Thoracic aorta (tissue), 2 donors: ENCODE data around the gene MTMR4. TPM values are rescaled to one million over a fixed set of nuclear protein-coding genes. Genes with fewer than 3 reads are reported as not detected.
A peak's percentile ranks its signal among the peaks of the same experiment; 100 is the strongest.

Source experiments
- ATAC-seq: fragments of 150-250 bp; one replicate; pipeline ENCODE4 v1.8.0; 2017; ENCODE audit warnings: low read depth; ENCODE audit not compliant: insufficient number of reproducible peaks, low FRiP score
- DNase-seq: peaks from one replicate; pipeline ENCODE4 v3.0.0-alpha.2; 2020; ENCODE audit warnings: low spot score
- H3K27ac ChIP-seq, 2 donors: fragments of 200-600 bp; sonication (generic); 1 replicate in 1 of 2; 2 replicates in 1 of 2; pipeline ENCODE4 v1.5.1; 2016; ENCODE audit warnings: mild to moderate bottlenecking in 2 of 2, moderate library complexity in 2 of 2
- H3K27me3 ChIP-seq: fragments of 200-600 bp; sonication (generic); replicated peaks from 2 replicates; pipeline ENCODE4 v1.6.0; 2016; ENCODE audit warnings: mild to moderate bottlenecking; ENCODE audit not compliant: insufficient read depth
- H3K36me3 ChIP-seq: fragments of 200-600 bp; sonication (generic); one replicate; pipeline ENCODE4 v1.5.1; 2016
- H3K4me1 ChIP-seq, 2 donors: fragments of 200-600 bp; sonication (generic); 1 replicate in 1 of 2; 2 replicates in 1 of 2; pipeline versions ENCODE4 v1.5.1 to v1.6.0; 2016; ENCODE audit warnings: low read depth in 2 of 2, mild to moderate bottlenecking in 1 of 2; ENCODE audit not compliant: control insufficient read depth in 1 of 2
- H3K4me3 ChIP-seq: fragments of 200-600 bp; sonication (generic); 2 replicates; pipeline ENCODE4 v1.5.1; 2016; ENCODE audit warnings: mild to moderate bottlenecking
- H3K9me3 ChIP-seq: fragments of 200-600 bp; sonication (generic); 2 replicates; pipeline ENCODE4 v1.5.1; 2016
- CTCF ChIP-seq: fragments of 200-600 bp; sonication (generic); IDR thresholded peaks from one replicate; pipeline ENCODE4 v1.5.1; 2019; ENCODE audit warnings: antibody characterized with exemption
- total RNA-seq, 2 donors: library from RNA; depleted of rRNA; stranded (reverse); fragments of >200 nt; gene quantifications; one replicate each; pipeline versions ENCODE4 v1.1.0 to v1.2.3, GENCODE V29; 2016

The MTMR4 gene
- total RNA-seq, 2 donors from 2014 or later: 31.7 to 55.4 TPM

GRCh38 chr17:58455491-58455890 is 58.9 kb downstream of the MTMR4 start:
- H3K4me3 ChIP-seq: no peak overlapping the region
- H3K27ac ChIP-seq: no peak overlapping the region
- no peaks in the 10 kb centered on the region for H3K9me3 ChIP-seq
- no peak for ATAC-seq
- no peak for DNase-seq
- no peaks in the 10 kb centered on the region for H3K4me1 ChIP-seq
- H3K27me3 ChIP-seq: no peaks in the 10 kb centered on the region
- TF ChIP-seq CTCF: no peak
- H3K36me3 ChIP-seq: no peaks in the 10 kb centered on the region

- H3K4me3 ChIP-seq: no peak overlapping the region
- DNase-seq: no peak
- H3K4me1 ChIP-seq: no peaks in the 10 kb centered on the region
- H3K36me3 ChIP-seq: no peaks in the 10 kb centered on the region
- no peak for ATAC-seq
- H3K9me3 ChIP-seq: no peaks in the 10 kb centered on the region
- TF ChIP-seq CTCF: no peak
- H3K27me3 ChIP-seq: no peaks in the 10 kb centered on the region
- H3K27ac ChIP-seq: no peak overlapping the region
These were observed 61.7 kb downstream of the MTMR4 start for GRCh38 chr17:58452738-58453137.

GRCh38 chr17:58447039-58447975 is 67.1 kb downstream of the MTMR4 start:
- TF ChIP-seq CTCF: peak; percentile 15
- Histone ChIP-seq H3K9me3 (no peaks in the 10 kb centered on the region), H3K27ac (no peak overlapping the region), H3K36me3 (no peaks in the 10 kb centered on the region), H3K4me3 (no peak overlapping the region), H3K4me1 (no peaks in the 10 kb centered on the region), H3K27me3 (no peaks in the 10 kb centered on the region)
- DNase-seq (no peak), ATAC-seq (no peak)

- no peaks in the 10 kb centered on the region for H3K36me3 ChIP-seq
- no peaks in the 10 kb centered on the region for H3K27me3 ChIP-seq
- ATAC-seq: no peak
These were observed 68.4 kb downstream of the MTMR4 start for GRCh38 chr17:58446086-58446485.

More at GRCh38 chr17:58446086-58446485, 68.4 kb downstream of the MTMR4 start:
- Histone ChIP-seq H3K4me1 (no peaks in the 10 kb centered on the region), H3K27ac (no peak overlapping the region), H3K9me3 (no peaks in the 10 kb centered on the region), H3K4me3 (no peak overlapping the region)
- no peak for DNase-seq
- no peak for TF ChIP-seq CTCF

Other genes starting within 250 kb of the MTMR4 start
- gene MPO, start 233.7 kb downstream of the MTMR4 start, total RNA-seq: under 1 TPM in 1 of 2 donors, not detected in 1; 0.14 TPM
- 10 to 100 TPM; 22.6 to 26.3 TPM for gene TSPOAP1, start 185.8 kb downstream of the MTMR4 start, total RNA-seq
- gene SUPT4H1, start 162.4 kb downstream of the MTMR4 start, total RNA-seq: 10 to 100 TPM; 30.6 to 37.3 TPM
- under 1 TPM; under 0.01 to 0.49 TPM for gene RNF43, start 97.1 kb downstream of the MTMR4 start, total RNA-seq
- under 1 TPM in 1 of 2 donors, not detected in 1; 0.14 TPM for gene HSF5, start 26.2 kb downstream of the MTMR4 start, total RNA-seq
- under 1 TPM in 1 of 2 donors, not detected in 1; 0.92 TPM for gene TEX14, start 177.4 kb upstream of the MTMR4 start, total RNA-seq
- 10 to 100 TPM; 14.6 to 15.4 TPM for gene RAD51C, start 178.0 kb upstream of the MTMR4 start, total RNA-seq
- gene PPM1E, start 241.2 kb upstream of the MTMR4 start, total RNA-seq: not detected